ENCODE results near the gene GNS.

- no peak for TF ChIP-seq CTCF (IDR thresholded peaks at IDR 0.05; ENCODE audit: low read depth, low read length, missing input control)
- TF ChIP-seq, protein P1, sequence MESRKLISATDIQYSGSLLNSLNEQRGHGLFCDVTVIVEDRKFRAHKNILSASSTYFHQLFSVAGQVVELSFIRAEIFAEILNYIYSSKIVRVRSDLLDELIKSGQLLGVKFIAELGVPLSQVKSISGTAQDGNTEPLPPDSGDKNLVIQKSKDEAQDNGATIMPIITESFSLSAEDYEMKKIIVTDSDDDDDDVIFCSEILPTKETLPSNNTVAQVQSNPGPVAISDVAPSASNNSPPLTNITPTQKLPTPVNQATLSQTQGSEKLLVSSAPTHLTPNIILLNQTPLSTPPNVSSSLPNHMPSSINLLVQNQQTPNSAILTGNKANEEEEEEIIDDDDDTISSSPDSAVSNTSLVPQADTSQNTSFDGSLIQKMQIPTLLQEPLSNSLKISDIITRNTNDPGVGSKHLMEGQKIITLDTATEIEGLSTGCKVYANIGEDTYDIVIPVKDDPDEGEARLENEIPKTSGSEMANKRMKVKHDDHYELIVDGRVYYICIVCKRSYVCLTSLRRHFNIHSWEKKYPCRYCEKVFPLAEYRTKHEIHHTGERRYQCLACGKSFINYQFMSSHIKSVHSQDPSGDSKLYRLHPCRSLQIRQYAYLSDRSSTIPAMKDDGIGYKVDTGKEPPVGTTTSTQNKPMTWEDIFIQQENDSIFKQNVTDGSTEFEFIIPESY (IDR thresholded peaks at IDR 0.05), result no peak
- TF ChIP-seq JUND (IDR thresholded peaks at IDR 0.05), result no peak
- TF ChIP-seq GABPA (IDR thresholded peaks at IDR 0.05 in 1 of 2, conservative IDR thresholded peaks at IDR 0.05 in 1 of 2), result no peak
- TF ChIP-seq TAF1 (conservative IDR thresholded peaks at IDR 0.05), result no peak
- TF ChIP-seq REST (IDR thresholded peaks at IDR 0.05), result no peak
- TF ChIP-seq MAX (IDR thresholded peaks at IDR 0.05), result no peak
- no peak for TF ChIP-seq ATF3 (IDR thresholded peaks at IDR 0.05)
- no peak for TF ChIP-seq SP1 (IDR thresholded peaks at IDR 0.05)
Observed at GRCh38 chr12:64688715-64689114, 70.5 kb downstream of the GNS start.

Data from liver (tissue), 3 donors.